GM12878 (cell line): ENCODE measurements around the gene NCLN.
"Not testable (repeated sequence)": the region's sequence is repeated elsewhere in the genome, so short reads cannot be mapped to it uniquely, and the experiment has no call there.

Experiments
- CEBPB ChIP-seq, 2 experiments: fragments of 150-350 bp in 1 of 2; IDR thresholded peaks; 2 replicates each; pipeline ENCODE4 v1.6.1; 2012 to 2014; ENCODE audit warnings: low read depth in 2 of 2, low read length in 2 of 2, borderline replicate concordance in 1 of 2, inconsistent platforms in 1 of 2
- HCFC1 ChIP-seq: fragments of 150-350 bp; IDR thresholded peaks from 2 replicates; pipeline ENCODE4 v1.6.1; 2014; ENCODE audit warnings: low read length
- IRF4 ChIP-seq: IDR thresholded peaks from 2 replicates; pipeline ENCODE4 v1.6.1; 2011; ENCODE audit warnings: low read depth, low read length
- TAF1 ChIP-seq: IDR thresholded peaks from 2 replicates; pipeline ENCODE4 v1.6.1; 2011; ENCODE audit warnings: mild to moderate bottlenecking, low read depth, low read length, borderline replicate concordance
- TF ChIP-seq, protein P1 (sequence below), 3 experiments: IDR thresholded peaks in 2 of 3; conservative IDR thresholded peaks in 1 of 3; 2 replicates each; pipeline ENCODE4 v1.5.1; 2011; ENCODE audit warnings: low read depth in 3 of 3, low read length in 3 of 3, mild to moderate bottlenecking in 3 of 3, control low read depth in 2 of 3, moderate library complexity in 2 of 3, inconsistent platforms in 1 of 3, mixed read lengths in 1 of 3; ENCODE audit not compliant: control insufficient read depth in 2 of 3, insufficient read depth in 1 of 3; ENCODE audit errors: extremely low read depth in 1 of 3
- TF ChIP-seq, protein P2 (sequence below): fragments of 450-650 bp; IDR thresholded peaks from 2 replicates; pipeline ENCODE4 v1.6.1; 2018; ENCODE audit warnings: borderline replicate concordance, mild to moderate bottlenecking; ENCODE audit not compliant: partially characterized antibody

DNA sequence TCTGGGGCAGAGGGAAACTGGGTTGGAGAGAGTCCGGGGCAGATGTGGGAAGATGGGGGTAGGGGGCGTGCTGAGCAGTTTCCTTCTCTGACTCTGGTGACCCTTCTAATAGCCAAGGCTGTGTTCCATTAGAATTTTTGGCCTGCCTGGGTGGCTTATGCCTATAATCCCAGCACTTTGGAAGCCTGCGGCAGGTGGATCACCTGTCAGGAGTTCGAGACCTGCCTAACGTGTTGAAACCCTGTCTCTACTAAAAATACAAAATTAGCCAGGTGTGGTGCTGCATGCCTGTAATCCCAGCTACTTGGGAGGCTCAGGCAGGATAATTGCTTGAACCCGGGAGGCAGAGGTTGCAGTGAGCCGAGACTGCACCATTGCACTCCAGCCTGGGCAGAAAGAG is 17.2 kb downstream of the NCLN start:
- not testable (repeated sequence) for TF ChIP-seq TAF1; IRF4; HCFC1; CEBPB (IDR thresholded peaks at IDR 0.05; ENCODE audit: borderline replicate concordance in 1 of 2, low read depth in 2 of 2, low read length in 2 of 2)
- TF ChIP-seq, protein P1, sequence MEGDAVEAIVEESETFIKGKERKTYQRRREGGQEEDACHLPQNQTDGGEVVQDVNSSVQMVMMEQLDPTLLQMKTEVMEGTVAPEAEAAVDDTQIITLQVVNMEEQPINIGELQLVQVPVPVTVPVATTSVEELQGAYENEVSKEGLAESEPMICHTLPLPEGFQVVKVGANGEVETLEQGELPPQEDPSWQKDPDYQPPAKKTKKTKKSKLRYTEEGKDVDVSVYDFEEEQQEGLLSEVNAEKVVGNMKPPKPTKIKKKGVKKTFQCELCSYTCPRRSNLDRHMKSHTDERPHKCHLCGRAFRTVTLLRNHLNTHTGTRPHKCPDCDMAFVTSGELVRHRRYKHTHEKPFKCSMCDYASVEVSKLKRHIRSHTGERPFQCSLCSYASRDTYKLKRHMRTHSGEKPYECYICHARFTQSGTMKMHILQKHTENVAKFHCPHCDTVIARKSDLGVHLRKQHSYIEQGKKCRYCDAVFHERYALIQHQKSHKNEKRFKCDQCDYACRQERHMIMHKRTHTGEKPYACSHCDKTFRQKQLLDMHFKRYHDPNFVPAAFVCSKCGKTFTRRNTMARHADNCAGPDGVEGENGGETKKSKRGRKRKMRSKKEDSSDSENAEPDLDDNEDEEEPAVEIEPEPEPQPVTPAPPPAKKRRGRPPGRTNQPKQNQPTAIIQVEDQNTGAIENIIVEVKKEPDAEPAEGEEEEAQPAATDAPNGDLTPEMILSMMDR (IDR thresholded peaks at IDR 0.05 in 2 of 3, conservative IDR thresholded peaks at IDR 0.05 in 1 of 3; ENCODE audit: control insufficient read depth in 2 of 3, extremely low read depth in 1 of 3, insufficient read depth in 1 of 3, low read depth in 3 of 3, low read length in 3 of 3), result not testable (repeated sequence)
- TF ChIP-seq, protein P2, sequence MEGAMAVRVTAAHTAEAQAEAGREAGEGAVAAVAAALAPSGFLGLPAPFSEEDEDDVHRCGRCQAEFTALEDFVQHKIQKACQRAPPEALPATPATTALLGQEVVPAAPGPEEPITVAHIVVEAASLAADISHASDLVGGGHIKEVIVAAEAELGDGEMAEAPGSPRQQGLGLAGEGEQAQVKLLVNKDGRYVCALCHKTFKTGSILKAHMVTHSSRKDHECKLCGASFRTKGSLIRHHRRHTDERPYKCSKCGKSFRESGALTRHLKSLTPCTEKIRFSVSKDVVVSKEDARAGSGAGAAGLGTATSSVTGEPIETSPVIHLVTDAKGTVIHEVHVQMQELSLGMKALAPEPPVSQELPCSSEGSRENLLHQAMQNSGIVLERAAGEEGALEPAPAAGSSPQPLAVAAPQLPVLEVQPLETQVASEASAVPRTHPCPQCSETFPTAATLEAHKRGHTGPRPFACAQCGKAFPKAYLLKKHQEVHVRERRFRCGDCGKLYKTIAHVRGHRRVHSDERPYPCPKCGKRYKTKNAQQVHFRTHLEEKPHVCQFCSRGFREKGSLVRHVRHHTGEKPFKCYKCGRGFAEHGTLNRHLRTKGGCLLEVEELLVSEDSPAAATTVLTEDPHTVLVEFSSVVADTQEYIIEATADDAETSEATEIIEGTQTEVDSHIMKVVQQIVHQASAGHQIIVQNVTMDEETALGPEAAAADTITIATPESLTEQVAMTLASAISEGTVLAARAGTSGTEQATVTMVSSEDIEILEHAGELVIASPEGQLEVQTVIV, result not testable (repeated sequence)
